Transverse colon (tissue), 4 donors: ENCODE data around the gene ENAH. TPM values are rescaled to one million over a fixed set of nuclear protein-coding genes. Genes with fewer than 3 reads are reported as not detected.

ENCODE experiments used
- DNase-seq: peaks from one replicate; pipeline ENCODE4 v3.0.0-alpha.2; 2019
- H3K27ac ChIP-seq, 4 donors: fragments of 200-600 bp; sonication (generic); 2 replicates each; pipeline ENCODE4 v1.5.1; 2016 to 2018; ENCODE audit warnings: inconsistent platforms in 4 of 4
- H3K27me3 ChIP-seq: fragments of 200-600 bp; sonication (generic); 2 replicates; pipeline ENCODE4 v1.5.1; 2017; ENCODE audit warnings: inconsistent platforms
- H3K36me3 ChIP-seq, 4 donors: fragments of 200-600 bp; sonication (generic); 2 replicates each; pipeline ENCODE4 v1.5.1; 2017 to 2019; ENCODE audit warnings: inconsistent platforms in 4 of 4
- H3K4me1 ChIP-seq, 4 donors: fragments of 200-600 bp; sonication (generic); 2 replicates each; pipeline ENCODE4 v1.5.1; 2017 to 2020; ENCODE audit warnings: inconsistent platforms in 4 of 4
- H3K4me3 ChIP-seq, 4 donors: fragments of 200-600 bp; sonication (generic); 1 replicate in 1 of 4; 2 replicates in 3 of 4; pipeline versions ENCODE4 v1.5.1 to v1.6.1; 2017 to 2019; ENCODE audit warnings: inconsistent platforms in 4 of 4
- H3K9me3 ChIP-seq, 2 donors: fragments of 200-600 bp; sonication (generic); 2 replicates each; pipeline ENCODE4 v1.5.1; 2017 to 2019; ENCODE audit warnings: inconsistent platforms in 2 of 2
- EP300 ChIP-seq: sonication (generic); formaldehyde crosslinking; IDR thresholded peaks from one replicate; pipeline ENCODE4 v1.6.1; 2017; ENCODE audit warnings: antibody characterized with exemption, low read depth
- POLR2A ChIP-seq: fragments of 450-650 bp; IDR thresholded peaks from one replicate; pipeline ENCODE4 v1.6.1; 2016; ENCODE audit warnings: antibody characterized with exemption, mild to moderate bottlenecking, moderate library complexity
- POLR2AphosphoS5 ChIP-seq, 3 donors: sonication (generic); formaldehyde crosslinking; IDR thresholded peaks; one replicate each; pipeline ENCODE4 v1.6.1; 2016; ENCODE audit warnings: antibody characterized with exemption in 3 of 3
- WGBS, 2 donors: methylation state at CpG; one replicate each; pipeline ENCODE4 v1.1.5; 2018; ENCODE audit warnings: low coverage in 1 of 2; 5-methylcytosine and 5-hydroxymethylcytosine counted together
- in situ Hi-C, 4 donors: fragments of 200-750 bp; cut with MboI; loops; one replicate each; pipeline versions ENCODE4 v1.15.0 to v1.15.1; 2017; ENCODE audit warnings: low sequenced_read_pairs in 3 of 4, low pct_ligation_motif_present in 1 of 4, low pct_unique_long_range_greater_than_20kb in 1 of 4
- intact Hi-C: fragments of 100-400 bp; cut with DNase I; formaldehyde crosslinking; loops from one replicate; pipeline ENCODE4 v1.15.1; 2023; ENCODE audit warnings: low total_unique reads
- total RNA-seq, 4 donors: library from RNA; depleted of rRNA; stranded (reverse); fragments of >200 nt; gene quantifications; one replicate each; pipeline ENCODE4 v1.1.0, GENCODE V29; 2016
- TF ChIP-seq, protein P1 (sequence below), 5 experiments: fragments of 200-600 bp in 3 of 5; fragments of 450-650 bp in 2 of 5; sonication (generic) in 3 of 5; IDR thresholded peaks; 1 replicate in 2 of 5; 2 replicates in 3 of 5; pipeline ENCODE4 v1.5.1; 2016 to 2017; ENCODE audit warnings: antibody characterized with exemption in 5 of 5, inconsistent platforms in 3 of 5, mild to moderate bottlenecking in 2 of 5, moderate library complexity in 1 of 5

Gene ENAH
- total RNA-seq, 4 donors from 2014 or later: 14.7 to 140 (median 33.9) TPM

DNA sequence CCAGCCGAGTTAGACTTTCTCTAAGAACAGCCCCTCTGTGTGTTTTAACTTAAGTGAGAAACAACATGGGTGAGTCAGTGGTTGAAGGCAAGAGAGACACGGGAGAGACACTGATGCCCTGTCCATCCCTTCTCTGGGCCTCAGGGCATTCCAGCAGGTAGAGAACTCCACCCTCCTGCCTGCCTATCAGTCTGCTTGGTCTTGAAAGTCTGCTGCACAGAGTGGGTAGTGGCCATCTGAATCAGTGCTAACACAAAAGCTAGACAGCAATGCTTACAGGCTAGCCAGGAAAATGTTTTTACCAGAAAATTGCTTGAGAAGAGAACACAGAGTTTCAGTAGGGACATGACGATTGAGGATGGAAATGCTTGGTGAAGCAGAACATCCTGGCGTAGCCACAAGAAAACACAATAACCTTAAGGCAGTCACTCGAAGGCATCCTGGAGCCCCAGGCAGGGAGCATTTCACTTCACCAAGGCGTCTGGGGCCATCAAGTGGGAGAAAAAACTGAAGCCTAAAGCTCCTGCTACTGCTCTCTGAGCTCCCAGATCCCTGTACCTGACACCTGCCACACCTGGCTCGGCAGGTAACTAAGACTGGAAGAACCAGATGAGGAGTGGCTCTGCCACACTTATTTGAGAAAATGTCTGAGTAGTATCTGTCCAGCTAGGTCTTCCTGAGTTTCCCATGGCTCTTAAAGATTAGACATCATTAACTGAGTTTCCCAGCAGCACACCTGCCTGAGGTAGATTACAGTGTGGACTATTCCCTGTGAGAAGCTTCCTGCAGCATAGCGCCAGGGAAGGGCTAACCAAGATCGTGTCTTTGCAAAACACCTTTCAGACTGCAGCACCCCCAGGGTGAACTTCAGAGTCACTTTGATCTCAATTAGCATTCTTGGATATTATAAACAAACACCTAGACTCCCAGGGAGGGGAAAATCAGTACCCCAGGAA is 207.0 kb downstream of the ENAH start:
- no peaks in the 10 kb centered on the region for H3K9me3 ChIP-seq
- H3K36me3 ChIP-seq: no peaks in the 10 kb centered on the region
- peaks cover 43 to 92% (median 83%) of the 10 kb centered on the region in 4 donors for H3K4me1 ChIP-seq
- TF ChIP-seq POLR2AphosphoS5 (IDR thresholded peaks at IDR 0.05) (peak; percentile 22 to 51 (median 46)), POLR2A (peak; percentile 29), EP300 (peak; percentile 82)
- TF ChIP-seq, protein P1, sequence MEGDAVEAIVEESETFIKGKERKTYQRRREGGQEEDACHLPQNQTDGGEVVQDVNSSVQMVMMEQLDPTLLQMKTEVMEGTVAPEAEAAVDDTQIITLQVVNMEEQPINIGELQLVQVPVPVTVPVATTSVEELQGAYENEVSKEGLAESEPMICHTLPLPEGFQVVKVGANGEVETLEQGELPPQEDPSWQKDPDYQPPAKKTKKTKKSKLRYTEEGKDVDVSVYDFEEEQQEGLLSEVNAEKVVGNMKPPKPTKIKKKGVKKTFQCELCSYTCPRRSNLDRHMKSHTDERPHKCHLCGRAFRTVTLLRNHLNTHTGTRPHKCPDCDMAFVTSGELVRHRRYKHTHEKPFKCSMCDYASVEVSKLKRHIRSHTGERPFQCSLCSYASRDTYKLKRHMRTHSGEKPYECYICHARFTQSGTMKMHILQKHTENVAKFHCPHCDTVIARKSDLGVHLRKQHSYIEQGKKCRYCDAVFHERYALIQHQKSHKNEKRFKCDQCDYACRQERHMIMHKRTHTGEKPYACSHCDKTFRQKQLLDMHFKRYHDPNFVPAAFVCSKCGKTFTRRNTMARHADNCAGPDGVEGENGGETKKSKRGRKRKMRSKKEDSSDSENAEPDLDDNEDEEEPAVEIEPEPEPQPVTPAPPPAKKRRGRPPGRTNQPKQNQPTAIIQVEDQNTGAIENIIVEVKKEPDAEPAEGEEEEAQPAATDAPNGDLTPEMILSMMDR (IDR thresholded peaks at IDR 0.05): no peak
- peak; percentile 60 for DNase-seq
- 33 to 46% methylated on average over 2 to 9 of the region's 9 CpGs for WGBS, 2 donors
- in situ Hi-C loops (no loop called here), intact Hi-C loops (no loop called here)
- H3K27ac ChIP-seq: peak overlapping the region; percentile 89 to 93 (median 92)
- H3K4me3 ChIP-seq: no peak overlapping the region
- H3K27me3 ChIP-seq: no peaks in the 10 kb centered on the region

DNA sequence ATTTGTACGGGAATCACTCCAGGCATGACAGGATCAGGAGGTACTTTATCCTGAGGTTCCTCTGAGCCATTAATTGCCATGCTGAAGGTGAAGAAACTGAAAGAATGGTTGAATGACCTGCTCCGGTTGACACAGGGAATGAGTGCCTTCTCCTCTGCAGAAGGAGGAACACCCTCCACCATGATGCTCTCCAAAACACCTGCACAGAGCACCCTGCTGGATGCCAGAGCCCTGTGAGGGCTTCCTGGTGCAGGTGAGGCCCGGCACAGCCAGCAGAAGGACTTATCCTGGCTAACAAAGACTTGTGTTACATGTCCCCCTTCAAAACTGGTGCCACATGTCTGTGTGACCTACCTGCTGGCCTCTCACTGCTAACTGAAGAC is 210.8 kb downstream of the ENAH start:
- Histone ChIP-seq H3K27me3 (no peaks in the 10 kb centered on the region), H3K4me3 (no peak overlapping the region), H3K4me1 (peaks cover 28 to 89% (median 81%) of the 10 kb centered on the region in 4 donors), H3K27ac (peak overlapping the region; percentile 89 to 93 (median 92)), H3K9me3 (no peaks in the 10 kb centered on the region), H3K36me3 (no peaks in the 10 kb centered on the region)
- WGBS, 2 donors: 20 to 49% methylated on average over 1 to 3 of the region's 3 CpGs
- TF ChIP-seq, protein P1 (IDR thresholded peaks at IDR 0.05): no peak
- no peak for TF ChIP-seq POLR2AphosphoS5 (IDR thresholded peaks at IDR 0.05)
- TF ChIP-seq POLR2A: no peak
- TF ChIP-seq EP300: no peak
- DNase-seq: no peak
- in situ Hi-C loops (no loop called here), intact Hi-C loops (no loop called here)

DNA sequence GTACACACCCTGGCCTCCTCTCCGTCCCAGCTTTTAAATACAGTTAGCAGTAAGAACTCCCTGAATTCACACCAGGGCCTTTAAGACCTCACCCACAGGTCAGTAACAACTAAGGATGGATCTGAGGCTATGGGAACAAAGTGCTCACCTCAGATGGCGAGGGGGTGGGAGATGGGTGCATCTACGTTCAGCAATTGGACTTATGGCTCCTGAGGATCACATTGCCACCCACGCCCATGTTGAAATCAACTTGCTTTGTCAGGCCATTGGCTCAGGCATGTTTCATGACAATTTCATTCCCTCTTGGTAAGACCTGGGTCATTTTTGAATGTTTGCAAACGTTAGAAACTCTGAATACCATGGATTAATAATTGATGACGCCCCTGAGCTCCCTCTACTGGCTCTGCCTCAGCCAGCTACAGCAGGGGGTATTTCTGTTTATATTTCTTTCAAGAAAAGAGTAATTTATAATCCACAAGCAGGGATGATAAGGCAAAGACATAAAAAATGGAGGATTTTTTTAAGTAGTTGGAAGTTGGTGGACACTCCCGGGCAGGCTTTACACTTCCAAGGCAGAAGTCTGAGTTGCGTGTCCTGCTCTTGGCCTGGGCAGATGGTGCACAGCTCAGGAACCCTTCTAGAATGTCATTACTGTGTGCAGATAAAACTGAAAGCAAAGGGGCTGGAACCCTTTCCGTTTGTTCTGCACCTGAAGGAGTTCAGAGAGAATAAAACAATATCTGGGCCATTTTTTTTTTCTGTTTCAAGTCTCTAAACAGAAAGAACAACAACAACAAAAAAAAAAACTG is 211.4 kb downstream of the ENAH start:
- H3K4me3 ChIP-seq: no peak overlapping the region
- intact Hi-C loops (no loop called here), in situ Hi-C loops (no loop called here)
- peak overlapping the region; percentile 89 to 93 (median 92) for H3K27ac ChIP-seq
- TF ChIP-seq EP300 (no peak), POLR2AphosphoS5 (IDR thresholded peaks at IDR 0.05) (peak in 1 of 3 donors; percentile 34), POLR2A (no peak)
- TF ChIP-seq, protein P1 (IDR thresholded peaks at IDR 0.05): peak in 3 of 5 experiments; percentile 17 to 20 (median 18)
- no peaks in the 10 kb centered on the region for H3K36me3 ChIP-seq
- H3K9me3 ChIP-seq: no peaks in the 10 kb centered on the region
- H3K4me1 ChIP-seq: peaks cover 22 to 83% (median 75%) of the 10 kb centered on the region in 4 donors
- DNase-seq: peak; percentile 80
- no peaks in the 10 kb centered on the region for H3K27me3 ChIP-seq
- 20 to 29% methylated on average over 1 to 9 of the region's 9 CpGs for WGBS, 2 donors
